ENCODE data around the gene LACRT. TPM values are rescaled to one million over a fixed set of nuclear protein-coding genes. Genes with fewer than 3 reads are reported as not detected.

Gene LACRT
- total and polyA plus RNA-seq, 2 of the 8 experiments (the other 6 are each of a cell fraction or from before 2014, with no cell fraction given), result not detected

DNA sequence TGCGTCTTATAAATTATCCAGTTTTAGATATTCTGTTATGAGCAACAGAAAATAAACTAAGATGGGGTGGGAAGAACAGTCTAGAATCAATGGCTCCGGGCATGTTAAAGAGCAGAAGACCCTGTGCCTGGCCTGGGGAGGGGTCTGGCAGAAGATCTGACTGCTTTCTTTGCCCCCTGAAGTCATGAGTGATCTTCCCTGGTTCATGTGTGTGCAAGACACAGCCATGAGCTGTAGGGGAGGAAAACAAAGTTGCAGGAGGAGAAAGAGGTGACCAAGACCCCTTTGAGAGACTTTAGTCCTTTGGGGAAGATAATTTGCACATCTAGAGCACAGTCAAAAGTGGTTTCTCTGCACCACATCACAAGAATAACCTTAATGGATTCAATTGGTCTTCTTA lies 4.8 kb downstream of the LACRT start:
- Histone ChIP-seq H3K23ac (ENCODE audit: insufficient read length) (no peak overlapping the region), H3K9ac (replicated peaks in 1 of 4; ENCODE audit: extremely low read depth in 1 of 4, low read depth in 3 of 4, low read length in 3 of 4) (no peak overlapping the region), H3K14ac (ENCODE audit: insufficient read length) (no peak overlapping the region), H3K27ac (ENCODE audit: low read depth, low read length) (no peak overlapping the region), H3K4me3 (ENCODE audit: extremely low read depth in 1 of 4, insufficient read depth in 2 of 4, low read depth in 3 of 4, low read length in 4 of 4) (no peak overlapping the region), H3K4me2 (ENCODE audit: insufficient read depth in 1 of 2, low read depth in 2 of 2, low read length in 2 of 2) (no peak overlapping the region), H3K27me3 (replicated peaks in 1 of 4; ENCODE audit: control insufficient read depth in 3 of 4, extremely low read depth in 1 of 4, insufficient read depth in 3 of 4, low read length in 3 of 4) (no peaks in the 10 kb centered on the region), H2AFZ (ENCODE audit: low read length) (no peak overlapping the region), H3K4me1 (replicated peaks in 1 of 4; ENCODE audit: control insufficient read depth in 3 of 4, insufficient read depth in 4 of 4, low read length in 3 of 4) (peaks cover 0 to 3% (median 0%) of the 10 kb centered on the region in 4 experiments; a peak in 2 of 7 replicates), H2BK120ac (replicated peaks; ENCODE audit: low read depth, low read length) (no peak overlapping the region), H3K79me1 (ENCODE audit: low read depth, low read length) (no peaks in the 10 kb centered on the region), H2BK12ac (ENCODE audit: low read depth, low read length) (no peak overlapping the region), H2BK20ac (ENCODE audit: low read length) (no peak overlapping the region), H4K8ac (ENCODE audit: extremely low read depth, insufficient read depth, low read length) (no peak overlapping the region), H4K91ac (replicated peaks; ENCODE audit: insufficient read length, low read length) (no peak overlapping the region), H2BK15ac (ENCODE audit: low read length) (no peak overlapping the region), H2BK5ac (ENCODE audit: low read depth, low read length) (no peak overlapping the region), H3K18ac (ENCODE audit: extremely low read depth, low read length) (no peak overlapping the region), H2AK5ac (ENCODE audit: low read depth, low read length) (no peak overlapping the region), H3K4ac (replicated peaks; ENCODE audit: insufficient read length, low read depth, low read length) (no peak overlapping the region), H3K79me2 (ENCODE audit: control insufficient read depth in 1 of 2, insufficient read depth in 2 of 2, low read length in 2 of 2) (no peaks in the 10 kb centered on the region), H3K9me3 (ENCODE audit: insufficient read depth in 2 of 2, low read depth in 1 of 2, low read length in 1 of 2) (peaks cover 16 to 20% of the 10 kb centered on the region in 2 experiments), H4K5ac (ENCODE audit: insufficient read length, low read depth, low read length) (no peak overlapping the region), H3K56ac (replicated peaks; ENCODE audit: insufficient read length, low read depth, low read length) (no peak overlapping the region), H3K23me2 (ENCODE audit: low read depth, low read length) (no peaks in the 10 kb centered on the region), H3K36me3 (ENCODE audit: control insufficient read depth in 2 of 4, insufficient read depth in 4 of 4, low read length in 3 of 4) (no peaks in the 10 kb centered on the region), H4K20me1 (replicated peaks in 1 of 2; ENCODE audit: control insufficient read depth in 1 of 2, insufficient read depth in 2 of 2, low read length in 2 of 2) (no peaks in the 10 kb centered on the region)
- POLR2A ChIA-PET (ENCODE audit: partially characterized antibody), result interaction anchor here (1.1 kb wide), 1 partner anchor 22 kb away, joined by 3 read pairs; no protein-coding TSS in a partner anchor
- 91% methylated on average over 2 of the region's 2 CpGs; no CpG with 5 or more reads in 1 of the 2 experiments for WGBS, 2 experiments (ENCODE audit: extremely low coverage in 1 of 2, insufficient coverage in 1 of 2, insufficient read length in 1 of 2, insufficient replicate concordance in 2 of 2, low coverage in 1 of 2, low lambda C conversion rate in 2 of 2, missing lambda C conversion rate in 1 of 2)
- CTCF ChIA-PET (ENCODE audit: partially characterized antibody), result interaction anchor here (0.7 to 3.3 kb wide), 8 partner anchors 10 to 130 kb away, joined by 3 to 9 read pairs (median 4); no protein-coding TSS in a partner anchor
- DNase-seq (ENCODE audit: low read depth in 1 of 2, low spot score in 2 of 2) (no peak), FAIRE-seq (no peak)
- TF ChIP-seq SRF (IDR thresholded peaks at IDR 0.05; ENCODE audit: low read depth, low read length), result no peak
- TF ChIP-seq TBP (IDR thresholded peaks at IDR 0.05; ENCODE audit: low read depth, low read length), result no peak
- TF ChIP-seq SIRT6 (IDR thresholded peaks at IDR 0.05; ENCODE audit: low read length), result no peak
- no peak for TF ChIP-seq BACH1 (IDR thresholded peaks at IDR 0.05; ENCODE audit: low read length)
- TF ChIP-seq HDAC6 (IDR thresholded peaks at IDR 0.05; ENCODE audit: low read depth, low read length), result no peak
- TF ChIP-seq CTBP2 (IDR thresholded peaks at IDR 0.05; ENCODE audit: borderline replicate concordance, insufficient read depth, insufficient read length, low read length), result no peak
- TF ChIP-seq POLR2AphosphoS5 (IDR thresholded peaks at IDR 0.05; ENCODE audit: low read depth, low read length), result no peak
- TF ChIP-seq JUN (IDR thresholded peaks at IDR 0.05; ENCODE audit: low read depth, low read length), result no peak
- no peak for TF ChIP-seq KDM4A (IDR thresholded peaks at IDR 0.05; ENCODE audit: low read depth, low read length, severe bottlenecking)
- no peak for TF ChIP-seq CBX5 (IDR thresholded peaks at IDR 0.05; ENCODE audit: low read depth, low read length)
- no peak for TF ChIP-seq BRCA1 (IDR thresholded peaks at IDR 0.05; ENCODE audit: low read depth, low read length)
- no peak for TF ChIP-seq FOSL1 (IDR thresholded peaks at IDR 0.05; ENCODE audit: insufficient read depth, low read depth, low read length)
- TF ChIP-seq RBBP5 (IDR thresholded peaks at IDR 0.05; ENCODE audit: borderline replicate concordance, low read depth, low read length), result no peak
- TF ChIP-seq POU5F1 (IDR thresholded peaks at IDR 0.05; ENCODE audit: low read depth, low read length), result no peak

Data from H1 (cell line).